Stomach (tissue), 9 donors: ENCODE measurements around the gene SUPT20H. TPM values are rescaled to one million over a fixed set of nuclear protein-coding genes. Genes with fewer than 3 reads are reported as not detected.

Experiments
- DNase-seq, 2 donors: peaks; one replicate each; pipeline versions ENCODE4 v3.0.0 to v3.0.0-alpha.2; 2013 to 2019
- H3K27ac ChIP-seq, 5 donors: fragments of 200-600 bp in 4 of 5; sonication (generic) in 4 of 5; one replicate each; pipeline ENCODE4 v1.5.1; 2013 to 2019; ENCODE audit warnings: mild to moderate bottlenecking in 1 of 5, moderate library complexity in 1 of 5
- H3K27me3 ChIP-seq, 3 donors: fragments of 200-600 bp; sonication (generic); one replicate each; pipeline ENCODE4 v1.5.1; 2017 to 2019; ENCODE audit warnings: mixed run types in 1 of 3
- H3K36me3 ChIP-seq, 4 donors: fragments of 200-600 bp; sonication (generic); 1 replicate in 3 of 4; 2 replicates in 1 of 4; pipeline ENCODE4 v1.5.1; 2016 to 2019
- H3K4me1 ChIP-seq, 4 donors: fragments of 200-600 bp; sonication (generic); one replicate each; pipeline ENCODE4 v1.5.1; 2016 to 2019
- H3K4me3 ChIP-seq, 4 donors: fragments of 200-600 bp; sonication (generic) in 3 of 4; one replicate each; pipeline ENCODE4 v1.5.1; 2016 to 2019; ENCODE audit warnings: mild to moderate bottlenecking in 1 of 4
- H3K9me3 ChIP-seq, 4 donors: fragments of 200-600 bp; sonication (generic); one replicate each; pipeline ENCODE4 v1.5.1; 2016 to 2019
- EP300 ChIP-seq: sonication (generic); formaldehyde crosslinking; IDR thresholded peaks from one replicate; pipeline ENCODE4 v1.6.1; 2017; ENCODE audit warnings: antibody characterized with exemption
- POLR2A ChIP-seq, 4 donors: fragments of 450-650 bp; IDR thresholded peaks; one replicate each; pipeline ENCODE4 v1.6.1; 2016; ENCODE audit warnings: antibody characterized with exemption in 4 of 4, control low read depth in 2 of 4, mild to moderate bottlenecking in 1 of 4, moderate library complexity in 1 of 4
- POLR2AphosphoS5 ChIP-seq, 3 donors: sonication (generic); formaldehyde crosslinking; IDR thresholded peaks; one replicate each; pipeline ENCODE4 v1.6.1; 2016; ENCODE audit warnings: antibody characterized with exemption in 3 of 3
- WGBS, 5 donors: extraction: QIAGEN DNeasy Blood & Tissue Kit in 3 of 5; methylation state at CpG; one replicate each; pipeline versions ENCODE4 v1.1.5 to v1.1.7; 2013 to 2018; 5-methylcytosine and 5-hydroxymethylcytosine counted together
- intact Hi-C: fragments of 100-400 bp; cut with DNase I; formaldehyde crosslinking; loops from one replicate; pipeline ENCODE4 v1.15.1; 2023; ENCODE audit warnings: low total_unique reads
- polyA plus RNA-seq, 3 donors: library from polyadenylated mRNA; stranded (reverse); fragments of 200-250 nt; gene quantifications; one replicate each; pipeline ENCODE4 v1.2.3, GENCODE V29; 2013
- total RNA-seq, 5 donors: library from RNA; depleted of rRNA; stranded (reverse); fragments of >200 nt; gene quantifications; one replicate each; pipeline versions ENCODE4 v1.1.0 to v1.2.3, GENCODE V29; 2014 to 2016
- TF ChIP-seq, protein P1 (sequence below), 7 experiments: fragments of 450-650 bp in 4 of 7; fragments of 200-600 bp in 3 of 7; sonication (generic) in 3 of 7; IDR thresholded peaks; one replicate each; pipeline ENCODE4 v1.5.1; 2016 to 2019; ENCODE audit warnings: antibody characterized with exemption in 7 of 7, control low read depth in 2 of 7, mild to moderate bottlenecking in 1 of 7
- donor health status: healthy with polysubstance abuse.
- donor health status: Bipolar disorder and iron deficiency.
- donor health status: healthy.

The SUPT20H gene
- total and polyA plus RNA-seq, 8 donors, result 16.9 to 152 (median 57.2) TPM

DNA sequence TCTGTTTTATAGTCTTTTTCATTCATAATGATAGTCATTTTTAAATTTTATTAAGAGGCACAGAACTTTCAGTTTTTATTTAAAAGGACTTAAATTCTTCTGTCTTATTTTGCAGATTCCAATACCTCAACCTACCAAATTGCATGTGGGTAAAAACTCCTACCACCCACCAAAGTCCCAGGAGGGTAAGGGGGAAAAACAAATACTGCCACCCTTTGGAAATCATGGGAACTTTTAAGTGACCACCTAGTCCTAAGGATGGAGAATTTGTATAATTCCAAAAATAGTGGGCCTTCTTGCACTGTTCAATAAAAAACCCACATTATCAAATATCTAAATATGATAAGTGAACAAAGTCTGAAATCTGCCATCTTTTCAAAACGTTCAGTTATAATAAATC, 9.7 kb downstream of the SUPT20H start:
- no peaks in the 10 kb centered on the region for H3K27me3 ChIP-seq
- no peak for TF ChIP-seq POLR2AphosphoS5 (IDR thresholded peaks at IDR 0.05)
- no peak for TF ChIP-seq EP300
- TF ChIP-seq, protein P1, sequence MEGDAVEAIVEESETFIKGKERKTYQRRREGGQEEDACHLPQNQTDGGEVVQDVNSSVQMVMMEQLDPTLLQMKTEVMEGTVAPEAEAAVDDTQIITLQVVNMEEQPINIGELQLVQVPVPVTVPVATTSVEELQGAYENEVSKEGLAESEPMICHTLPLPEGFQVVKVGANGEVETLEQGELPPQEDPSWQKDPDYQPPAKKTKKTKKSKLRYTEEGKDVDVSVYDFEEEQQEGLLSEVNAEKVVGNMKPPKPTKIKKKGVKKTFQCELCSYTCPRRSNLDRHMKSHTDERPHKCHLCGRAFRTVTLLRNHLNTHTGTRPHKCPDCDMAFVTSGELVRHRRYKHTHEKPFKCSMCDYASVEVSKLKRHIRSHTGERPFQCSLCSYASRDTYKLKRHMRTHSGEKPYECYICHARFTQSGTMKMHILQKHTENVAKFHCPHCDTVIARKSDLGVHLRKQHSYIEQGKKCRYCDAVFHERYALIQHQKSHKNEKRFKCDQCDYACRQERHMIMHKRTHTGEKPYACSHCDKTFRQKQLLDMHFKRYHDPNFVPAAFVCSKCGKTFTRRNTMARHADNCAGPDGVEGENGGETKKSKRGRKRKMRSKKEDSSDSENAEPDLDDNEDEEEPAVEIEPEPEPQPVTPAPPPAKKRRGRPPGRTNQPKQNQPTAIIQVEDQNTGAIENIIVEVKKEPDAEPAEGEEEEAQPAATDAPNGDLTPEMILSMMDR (IDR thresholded peaks at IDR 0.05), result no peak
- no peak for TF ChIP-seq POLR2A (IDR thresholded peaks at IDR 0.05)
- H3K9me3 ChIP-seq, result no peaks in the 10 kb centered on the region
- 36 to 68% (median 57%) methylated on average over 1 of the region's 1 CpG for WGBS, 5 donors
- intact Hi-C loops, result no loop called here
- no peak overlapping the region for H3K4me3 ChIP-seq
- H3K4me1 ChIP-seq, result peaks cover 0 to 19% (median 5%) of the 10 kb centered on the region in 4 donors
- no peak overlapping the region for H3K27ac ChIP-seq
- peaks cover 8 to 49% (median 34%) of the 10 kb centered on the region in 4 donors for H3K36me3 ChIP-seq
- no peak for DNase-seq

GRCh38 chr13:37047846-37048245, 11.6 kb downstream of the SUPT20H start:
- H3K4me3 ChIP-seq, result no peak overlapping the region
- TF ChIP-seq EP300 (no peak), POLR2A (IDR thresholded peaks at IDR 0.05) (no peak), POLR2AphosphoS5 (IDR thresholded peaks at IDR 0.05) (no peak)
- TF ChIP-seq, protein P1 (IDR thresholded peaks at IDR 0.05), result no peak
- H3K27ac ChIP-seq, result no peak overlapping the region
- peaks cover 22 to 66% (median 52%) of the 10 kb centered on the region in 4 donors for H3K36me3 ChIP-seq
- intact Hi-C loops, result no loop called here
- H3K4me1 ChIP-seq, result peaks cover 0 to 19% (median 5%) of the 10 kb centered on the region in 4 donors
- WGBS, 5 donors, result 82 to 90% (median 84%) methylated on average over 3 of the region's 3 CpGs
- no peaks in the 10 kb centered on the region for H3K9me3 ChIP-seq
- DNase-seq, result no peak
- no peaks in the 10 kb centered on the region for H3K27me3 ChIP-seq

DNA sequence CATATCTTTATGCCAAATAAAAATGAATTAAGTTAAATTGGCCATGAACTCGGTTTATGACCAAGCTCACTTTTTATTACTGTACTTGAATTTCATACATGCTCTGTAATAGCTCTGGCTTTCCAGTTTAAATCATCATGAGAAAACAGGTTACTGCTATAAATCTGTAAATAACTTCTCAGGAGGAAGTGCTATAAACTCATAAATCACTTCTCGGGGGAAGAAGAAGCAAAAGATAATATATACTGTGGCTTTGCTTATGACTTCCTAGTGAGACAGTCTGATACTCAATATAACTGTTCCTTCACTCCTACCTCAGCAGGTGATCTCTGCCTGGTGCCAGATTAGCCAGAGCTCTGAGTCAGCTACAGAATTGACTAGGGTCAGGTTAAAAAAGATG, 12.5 kb downstream of the SUPT20H start:
- H3K4me3 ChIP-seq, result no peak overlapping the region
- H3K4me1 ChIP-seq, result peaks cover 0 to 14% (median 5%) of the 10 kb centered on the region in 4 donors
- no peak for DNase-seq
- no peaks in the 10 kb centered on the region for H3K27me3 ChIP-seq
- no peaks in the 10 kb centered on the region for H3K9me3 ChIP-seq
- TF ChIP-seq POLR2AphosphoS5 (IDR thresholded peaks at IDR 0.05) (no peak), POLR2A (IDR thresholded peaks at IDR 0.05) (no peak), EP300 (no peak)
- TF ChIP-seq, protein P1 (IDR thresholded peaks at IDR 0.05), result no peak
- H3K27ac ChIP-seq, result no peak overlapping the region
- H3K36me3 ChIP-seq, result peaks cover 30 to 75% (median 60%) of the 10 kb centered on the region in 4 donors
- intact Hi-C loops, result no loop called here
- WGBS, 5 donors, result 82 to 92% (median 88%) methylated on average over 2 of the region's 2 CpGs

- H3K36me3 ChIP-seq, result peaks cover 40 to 83% (median 69%) of the 10 kb centered on the region in 4 donors
- DNase-seq, result no peak
- peaks cover 0 to 5% (median under 1%) of the 10 kb centered on the region in 4 donors for H3K4me1 ChIP-seq
- TF ChIP-seq EP300 (no peak), POLR2AphosphoS5 (IDR thresholded peaks at IDR 0.05) (no peak), POLR2A (IDR thresholded peaks at IDR 0.05) (no peak)
- TF ChIP-seq, protein P1 (IDR thresholded peaks at IDR 0.05), result no peak
- WGBS, 5 donors, result 93 to 100% (median 100%) methylated on average over 1 of the region's 1 CpG
- no peak overlapping the region for H3K27ac ChIP-seq
- intact Hi-C loops, result no loop called here
- H3K27me3 ChIP-seq, result no peaks in the 10 kb centered on the region
- H3K9me3 ChIP-seq, result no peaks in the 10 kb centered on the region
- no peak overlapping the region for H3K4me3 ChIP-seq
These were observed 13.4 kb downstream of the SUPT20H start for GRCh38 chr13:37046062-37046461.
